H9 (cell line): ENCODE results near the gene RPL11. TPM values are rescaled to one million over a fixed set of nuclear protein-coding genes. Genes with fewer than 3 reads are reported as not detected.

Experiments
- DNase-seq: peaks from one replicate; pipeline ENCODE4 v3.0.0-alpha.2; 2017
- H2AFZ ChIP-seq: one replicate; pipeline ENCODE4 v1.6.1; 2013; ENCODE audit warnings: mild to moderate bottlenecking, low read length, control low read depth, moderate library complexity
- H2AK5ac ChIP-seq: 2 replicates; pipeline ENCODE4 v1.6.1; 2013; ENCODE audit warnings: low read length, control low read depth, mixed read lengths; ENCODE audit not compliant: insufficient read length
- H2BK120ac ChIP-seq: one replicate; pipeline ENCODE4 v1.6.1; 2013; ENCODE audit warnings: low read depth, mild to moderate bottlenecking, low read length, control low read depth, inconsistent platforms; ENCODE audit not compliant: poor library complexity, severe bottlenecking
- H2BK12ac ChIP-seq: 2 replicates; pipeline ENCODE4 v1.6.1; 2013; ENCODE audit warnings: low read length, control low read depth, mixed read lengths, low read depth; ENCODE audit not compliant: insufficient read length
- H2BK15ac ChIP-seq: 2 replicates; pipeline ENCODE4 v1.6.1; 2013; ENCODE audit warnings: low read depth, low read length, control low read depth
- H2BK20ac ChIP-seq: one replicate; pipeline ENCODE4 v1.6.1; 2013; ENCODE audit warnings: low read depth, mild to moderate bottlenecking, low read length, control low read depth, inconsistent platforms; ENCODE audit not compliant: poor library complexity, severe bottlenecking
- H2BK5ac ChIP-seq: 2 replicates; pipeline ENCODE4 v1.6.1; 2013; ENCODE audit warnings: low read length, control low read depth, mixed read lengths; ENCODE audit not compliant: insufficient read length
- H3K14ac ChIP-seq: 2 replicates; pipeline ENCODE4 v1.6.1; 2013; ENCODE audit warnings: low read length, control low read depth; ENCODE audit not compliant: insufficient read depth
- H3K18ac ChIP-seq: 2 replicates; pipeline ENCODE4 v1.6.1; 2013; ENCODE audit warnings: low read depth, mild to moderate bottlenecking, mixed read lengths, low read length, control low read depth; ENCODE audit not compliant: insufficient read length
- H3K23ac ChIP-seq: 2 replicates; pipeline ENCODE4 v1.6.1; 2013; ENCODE audit warnings: low read length, control low read depth, mixed read lengths, low read depth; ENCODE audit not compliant: insufficient read length
- H3K23me2 ChIP-seq: 2 replicates; pipeline ENCODE4 v1.6.1; 2013; ENCODE audit warnings: low read depth, mild to moderate bottlenecking, mixed read lengths, low read length, control low read depth; ENCODE audit not compliant: insufficient read length, poor library complexity, severe bottlenecking
- H3K27ac ChIP-seq: 2 replicates; pipeline ENCODE4 v1.5.1; 2013; ENCODE audit warnings: low read length, control low read depth, mixed read lengths, low read depth; ENCODE audit not compliant: insufficient read length
- H3K27me3 ChIP-seq: 2 replicates; pipeline ENCODE4 v1.6.1; 2013; ENCODE audit warnings: low read length, control low read depth, inconsistent platforms; ENCODE audit not compliant: insufficient read depth
- H3K4ac ChIP-seq: 2 replicates; pipeline ENCODE4 v1.6.1; 2013; ENCODE audit warnings: low read depth, mild to moderate bottlenecking, control low read depth, inconsistent platforms, low read length, moderate library complexity
- H3K4me1 ChIP-seq: 2 replicates; pipeline ENCODE4 v1.6.1; 2013; ENCODE audit warnings: low read length, control low read depth, inconsistent platforms; ENCODE audit not compliant: insufficient read depth
- H3K4me2 ChIP-seq: 2 replicates; pipeline ENCODE4 v1.6.1; 2013; ENCODE audit warnings: low read length, control low read depth, mixed read lengths; ENCODE audit not compliant: insufficient read length, insufficient read depth
- H3K56ac ChIP-seq: 2 replicates; pipeline ENCODE4 v1.6.1; 2013; ENCODE audit warnings: low read depth, mild to moderate bottlenecking, mixed read lengths, low read length, control low read depth; ENCODE audit not compliant: insufficient read length
- H3K79me1 ChIP-seq: 2 replicates; pipeline ENCODE4 v1.6.1; 2013; ENCODE audit warnings: low read depth, mild to moderate bottlenecking, moderate library complexity, low read length, control low read depth, inconsistent platforms; ENCODE audit not compliant: insufficient read depth, poor library complexity, severe bottlenecking
- H3K79me2 ChIP-seq: 2 replicates; pipeline ENCODE4 v1.6.1; 2013; ENCODE audit warnings: low read length, control low read depth, inconsistent platforms; ENCODE audit not compliant: insufficient read depth
- H3K9ac ChIP-seq: 2 replicates; pipeline ENCODE4 v1.6.1; 2013; ENCODE audit warnings: low read length, control low read depth, mixed read lengths; ENCODE audit not compliant: insufficient read length; ENCODE audit errors: extremely low read depth
- H3K9me3 ChIP-seq: one replicate; pipeline ENCODE4 v1.6.1; 2013; ENCODE audit warnings: low read depth, low read length, inconsistent platforms; ENCODE audit not compliant: control insufficient read depth
- H3T11ph ChIP-seq: one replicate; pipeline ENCODE4 v1.6.1; 2013; ENCODE audit warnings: mild to moderate bottlenecking, low read length, control low read depth, inconsistent platforms
- H4K20me1 ChIP-seq: one replicate; pipeline ENCODE4 v1.6.1; 2013; ENCODE audit not compliant: control insufficient read depth, insufficient read length, insufficient read depth
- H4K5ac ChIP-seq: 2 replicates; pipeline ENCODE4 v1.6.1; 2013; ENCODE audit warnings: low read depth, mild to moderate bottlenecking, mixed read lengths, low read length, control low read depth; ENCODE audit not compliant: insufficient read length
- H4K8ac ChIP-seq: replicated peaks from 2 replicates; pipeline ENCODE4 v1.6.1; 2013; ENCODE audit warnings: low read length, control low read depth, mixed read lengths, low read depth; ENCODE audit not compliant: insufficient read length
- H4K91ac ChIP-seq: 2 replicates; pipeline ENCODE4 v1.6.1; 2013; ENCODE audit warnings: low read depth, mild to moderate bottlenecking, moderate library complexity, mixed read lengths, low read length, control low read depth; ENCODE audit not compliant: insufficient read length
- H3K27ac Mint-ChIP-seq, 3 experiments: 2 replicates in 2 of 3; 3 replicates in 1 of 3; pipeline ENCODE4 v1.8.0; 2020 to 2021; ENCODE audit warnings: mixed read lengths in 3 of 3, mild to moderate bottlenecking in 1 of 3, moderate library complexity in 1 of 3
- H3K27me3 Mint-ChIP-seq: 2 replicates; pipeline ENCODE4 v1.8.0; 2021; ENCODE audit warnings: low read depth, mild to moderate bottlenecking, moderate library complexity, mixed read lengths
- H3K36me3 Mint-ChIP-seq, 3 experiments: 2 replicates in 2 of 3; 3 replicates in 1 of 3; pipeline ENCODE4 v1.8.0; 2020 to 2021; ENCODE audit warnings: low read depth in 3 of 3, mixed read lengths in 3 of 3; ENCODE audit not compliant: insufficient read depth in 1 of 3
- H3K4me1 Mint-ChIP-seq, 2 experiments: 2 replicates each; pipeline ENCODE4 v1.8.0; 2020; ENCODE audit warnings: mixed read lengths in 2 of 2
- H3K4me3 Mint-ChIP-seq, 2 experiments: 2 replicates in 1 of 2; 3 replicates in 1 of 2; pipeline ENCODE4 v1.8.0; 2020 to 2021; ENCODE audit warnings: mild to moderate bottlenecking in 2 of 2, mixed read lengths in 2 of 2, moderate library complexity in 1 of 2
- H3K9me3 Mint-ChIP-seq, 2 experiments: 2 replicates in 1 of 2; 3 replicates in 1 of 2; pipeline ENCODE4 v1.8.0; 2020; ENCODE audit warnings: mild to moderate bottlenecking in 2 of 2, mixed read lengths in 2 of 2, moderate library complexity in 1 of 2
- CTCF ChIP-seq: fragments of 200-600 bp; sonication (generic); conservative IDR thresholded peaks from 3 replicates; pipeline ENCODE4 v1.8.0; 2021; ENCODE audit warnings: antibody characterized with exemption, mild to moderate bottlenecking
- WGBS: extraction: QIAGEN DNeasy Blood & Tissue Kit; methylation state at CpG from one replicate; pipeline ENCODE4 v1.1.7; 2013; ENCODE audit warnings: missing lambda C conversion rate, low lambda C conversion rate, mixed read lengths; ENCODE audit not compliant: insufficient read length; ENCODE audit errors: extremely low coverage; 5-methylcytosine and 5-hydroxymethylcytosine counted together
- total RNA-seq: library from RNA; stranded (reverse); gene quantifications from 2 replicates; pipeline ENCODE4 v1.2.1, GENCODE V29; 2021

The RPL11 gene
- total RNA-seq, 1 experiment from 2014 or later, result 1,618 TPM

GRCh38 chr1:23692308-23692871, 784 bp downstream of the RPL11 start:
- Histone ChIP-seq H4K8ac (no peak overlapping the region), H4K5ac (no peak overlapping the region), H4K20me1 (no peaks in the 10 kb centered on the region), H3K4me1 (peaks cover 4% of the 10 kb centered on the region; the same call in 1 of the 2 replicates), H3K27ac (no peak overlapping the region), H3K9ac (peak overlapping the region; percentile 93), H2BK120ac (no peak overlapping the region), H4K91ac (no peak overlapping the region), H3K27me3 (no peaks in the 10 kb centered on the region), H3K18ac (peak overlapping the region; percentile 55), H3K23ac (no peak overlapping the region), H2BK20ac (no peak overlapping the region), H2AK5ac (no peak overlapping the region), H3K14ac (peak overlapping the region; percentile 65; the same call in 1 of the 2 replicates), H3K4ac (no peak overlapping the region), H3K4me2 (peak overlapping the region; percentile 73), H2AFZ (no peak overlapping the region), H3K79me1 (peaks cover 20% of the 10 kb centered on the region), H3K23me2 (peaks cover 6% of the 10 kb centered on the region), H3K79me2 (peaks cover 37% of the 10 kb centered on the region; the same call in 1 of the 2 replicates), H3T11ph (no peak overlapping the region), H2BK5ac (no peak overlapping the region), H2BK15ac (no peak overlapping the region), H3K56ac (no peak overlapping the region), H3K9me3 (no peaks in the 10 kb centered on the region), H2BK12ac (no peak overlapping the region)
- peaks cover 52 to 54% (median 54%) of the 10 kb centered on the region in 3 experiments for H3K36me3 Mint-ChIP-seq
- H3K4me3 Mint-ChIP-seq, result peak overlapping the region; percentile 96 to 97
- TF ChIP-seq CTCF, result no peak
- DNase-seq, result no peak
- peak overlapping the region; percentile 96 to 99 (median 97) for H3K27ac Mint-ChIP-seq
- H3K9me3 Mint-ChIP-seq, result peaks cover 9 to 10% of the 10 kb centered on the region in 2 experiments; a peak in 4 of 5 replicates
- peaks cover 38 to 40% of the 10 kb centered on the region in 2 experiments for H3K4me1 Mint-ChIP-seq
- peaks cover under 1% of the 10 kb centered on the region; the same call in 1 of the 2 replicates for H3K27me3 Mint-ChIP-seq
- no CpG with 5 or more reads among the region's 17 CpGs for WGBS
